ENCODE measurements around the gene SCN1A.

The SCN1A gene

DNA sequence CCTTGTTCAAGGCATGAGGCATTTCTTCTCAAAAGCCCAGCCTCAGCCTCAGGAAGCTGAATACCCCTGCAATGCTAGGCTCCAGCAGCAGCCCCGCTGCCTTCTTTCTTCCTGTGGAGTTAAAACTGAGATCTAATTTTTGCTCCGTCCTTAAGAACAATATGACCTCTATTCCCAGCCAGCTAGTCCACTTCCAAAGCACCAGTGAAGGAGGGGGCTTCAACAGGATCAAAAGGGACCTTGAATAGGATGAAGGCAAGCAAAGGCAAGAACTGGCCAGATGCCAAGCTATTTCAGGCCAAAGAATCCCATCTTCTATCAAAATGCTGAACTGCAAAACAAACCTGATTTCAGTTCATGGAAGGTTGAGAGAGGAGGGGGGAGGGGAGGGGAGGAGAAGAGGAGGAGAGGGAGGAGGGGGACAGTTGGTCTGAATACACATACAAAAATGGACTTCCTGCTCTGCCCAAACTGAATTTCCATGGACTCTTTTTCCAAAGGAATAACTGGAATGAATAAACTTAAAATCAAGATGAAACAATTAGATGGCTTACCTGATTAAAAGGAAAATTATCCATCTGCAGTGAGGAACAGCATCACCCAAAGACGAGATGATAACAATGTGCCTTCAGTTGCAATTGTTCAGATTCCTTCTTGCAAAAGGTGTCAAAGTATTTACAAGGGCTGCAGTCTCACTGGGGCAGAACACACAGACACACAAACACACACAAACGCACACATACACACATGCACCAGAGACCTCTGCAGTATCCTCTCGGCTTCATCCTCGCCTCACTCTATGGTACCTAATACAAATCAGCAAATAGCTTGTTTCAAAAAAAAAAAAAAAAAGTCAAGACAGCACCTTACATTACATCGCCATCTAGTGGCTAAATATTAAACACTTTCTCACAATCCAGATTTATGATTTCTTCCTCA is at the start of gene SCN1A:
Gene SCN1A, minus strand, starts transcription at position 804 of the 939 bp plus-strand sequence. CDS start 54,399 bp downstream, outside the sequence.
- peaks cover 6% of the 10 kb centered on the region for H3K4me1 Mint-ChIP-seq
- ATAC-seq (peak; percentile 32), DNase-seq (ENCODE audit: low spot score in 2 of 2) (no peak)
- no peak within 1 kb of the TSS for H3K4me3 Mint-ChIP-seq
- no peaks in the 10 kb centered on the region for H3K9me3 Mint-ChIP-seq
- H3K27ac Mint-ChIP-seq = no peak within 1 kb of the TSS
- no peaks in the 10 kb centered on the region for H3K36me3 Mint-ChIP-seq

GRCh38 chr2:166173263-166173662 is 45.4 kb upstream of the SCN1A start:
- H3K27ac Mint-ChIP-seq = no peak overlapping the region
- no peak for ATAC-seq
- H3K36me3 Mint-ChIP-seq = no peaks in the 10 kb centered on the region
- DNase-seq (ENCODE audit: low spot score in 2 of 2) = no peak
- no peak overlapping the region for H3K4me3 Mint-ChIP-seq
- H3K9me3 Mint-ChIP-seq = no peaks in the 10 kb centered on the region
- no peaks in the 10 kb centered on the region for H3K4me1 Mint-ChIP-seq

DNA sequence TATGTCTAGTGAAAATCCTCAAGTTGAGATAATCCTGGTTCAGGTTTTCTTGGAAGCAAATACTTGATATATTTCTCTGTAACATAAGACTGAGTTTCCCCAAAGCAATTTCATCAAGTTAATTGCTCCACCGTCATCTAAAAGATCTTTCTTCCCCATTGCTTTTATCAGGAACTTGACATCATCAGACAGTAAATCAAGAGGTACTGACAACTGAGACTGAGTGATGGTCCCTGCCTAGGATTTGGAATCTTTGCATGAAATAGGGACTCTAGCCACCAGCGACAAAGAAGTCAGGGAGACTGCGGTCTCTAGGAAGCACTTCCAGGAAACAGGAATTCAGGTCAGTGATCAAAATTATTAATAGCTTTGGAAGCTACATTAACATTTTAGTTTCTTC is 43.4 kb upstream of the SCN1A start:
- Mint-ChIP-seq H3K4me3 (no peak overlapping the region), H3K36me3 (no peaks in the 10 kb centered on the region), H3K27ac (no peak overlapping the region), H3K9me3 (no peaks in the 10 kb centered on the region), H3K4me1 (no peaks in the 10 kb centered on the region)
- no peak for DNase-seq (ENCODE audit: low spot score in 2 of 2)
- no peak for ATAC-seq

DNA sequence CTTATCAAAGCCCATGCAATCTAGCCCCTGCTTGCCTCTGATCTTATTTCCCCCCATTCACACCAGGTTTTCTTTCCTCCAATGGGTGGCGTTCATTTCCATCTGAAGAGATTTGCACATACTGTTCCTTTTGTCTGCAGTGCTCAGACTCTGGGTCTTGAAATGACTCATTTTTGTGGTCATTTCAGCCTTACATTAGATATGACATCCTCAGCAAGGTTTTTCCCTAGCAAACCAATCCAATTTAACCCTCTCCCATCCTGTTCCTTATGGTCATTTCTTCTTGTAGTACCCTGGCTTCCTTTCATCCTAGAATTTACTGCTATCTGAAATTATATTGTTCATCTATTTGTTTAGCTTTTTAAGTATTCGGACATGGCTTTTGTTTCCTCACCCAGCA is 42.5 kb upstream of the SCN1A start:
- DNase-seq (ENCODE audit: low spot score in 2 of 2) (no peak), ATAC-seq (no peak)
- no peaks in the 10 kb centered on the region for H3K9me3 Mint-ChIP-seq
- no peaks in the 10 kb centered on the region for H3K36me3 Mint-ChIP-seq
- no peak overlapping the region for H3K27ac Mint-ChIP-seq
- H3K4me1 Mint-ChIP-seq = no peaks in the 10 kb centered on the region
- no peak overlapping the region for H3K4me3 Mint-ChIP-seq

DNA sequence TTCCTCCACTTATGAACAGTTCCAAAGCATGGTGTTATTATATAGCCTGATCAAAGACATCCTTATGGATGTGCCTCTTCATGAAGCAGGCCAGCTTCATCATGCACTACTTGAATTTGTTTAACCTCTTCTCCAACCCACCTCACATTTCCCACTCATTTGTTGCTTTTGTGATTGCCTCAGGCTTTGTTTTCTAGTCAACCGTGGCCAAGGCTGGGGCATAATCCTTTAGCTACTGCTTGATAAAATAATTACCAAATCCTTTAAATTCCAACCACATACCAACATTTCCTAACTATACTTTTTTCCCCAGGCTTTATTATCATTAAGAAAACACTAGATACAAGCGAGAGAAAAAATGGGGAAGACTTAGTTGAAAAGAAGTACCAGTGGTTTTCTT is 39.6 kb upstream of the SCN1A start:
- no peak for DNase-seq (ENCODE audit: low spot score in 2 of 2)
- H3K4me1 Mint-ChIP-seq = no peaks in the 10 kb centered on the region
- no peak for ATAC-seq
- no peak overlapping the region for H3K4me3 Mint-ChIP-seq
- no peak overlapping the region for H3K27ac Mint-ChIP-seq
- no peaks in the 10 kb centered on the region for H3K9me3 Mint-ChIP-seq
- no peaks in the 10 kb centered on the region for H3K36me3 Mint-ChIP-seq

- Mint-ChIP-seq H3K4me1 (no peaks in the 10 kb centered on the region), H3K27ac (no peak overlapping the region), H3K36me3 (no peaks in the 10 kb centered on the region), H3K9me3 (no peaks in the 10 kb centered on the region), H3K4me3 (no peak overlapping the region)
- DNase-seq (ENCODE audit: low spot score in 2 of 2) (no peak), ATAC-seq (no peak)
Measured at GRCh38 chr2:166163775-166164174, 36.0 kb upstream of the SCN1A start.

- no peak for ATAC-seq
- no peaks in the 10 kb centered on the region for H3K36me3 Mint-ChIP-seq
- H3K4me1 Mint-ChIP-seq = no peaks in the 10 kb centered on the region
- no peak for DNase-seq (ENCODE audit: low spot score in 2 of 2)
- H3K9me3 Mint-ChIP-seq = no peaks in the 10 kb centered on the region
- H3K4me3 Mint-ChIP-seq = no peak overlapping the region
- no peak overlapping the region for H3K27ac Mint-ChIP-seq
Measured at GRCh38 chr2:166158546-166158945, 30.7 kb upstream of the SCN1A start.

DNA sequence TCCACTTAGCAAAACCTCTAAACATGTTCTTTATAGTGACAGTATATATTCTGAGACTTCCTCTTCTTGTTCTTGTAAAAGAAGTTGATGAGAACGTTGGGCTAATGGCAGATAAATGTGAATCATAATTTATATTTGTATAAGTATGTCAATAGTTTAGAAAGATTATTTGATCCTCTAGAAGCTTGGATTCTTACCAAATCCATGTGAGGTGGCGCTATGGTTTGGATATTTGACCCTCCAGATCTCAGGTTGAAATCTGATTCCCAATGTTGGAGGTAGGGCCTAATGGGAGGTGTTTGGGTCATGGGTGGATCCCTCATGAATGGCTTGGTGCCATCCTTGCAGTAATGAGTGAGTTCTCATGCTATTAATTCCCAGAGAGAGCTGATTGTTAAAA is 29.8 kb upstream of the SCN1A start:
- ATAC-seq (no peak), DNase-seq (ENCODE audit: low spot score in 2 of 2) (no peak)
- H3K4me1 Mint-ChIP-seq = no peaks in the 10 kb centered on the region
- H3K36me3 Mint-ChIP-seq = no peaks in the 10 kb centered on the region
- no peaks in the 10 kb centered on the region for H3K9me3 Mint-ChIP-seq
- no peak overlapping the region for H3K4me3 Mint-ChIP-seq
- H3K27ac Mint-ChIP-seq = no peak overlapping the region

DNA sequence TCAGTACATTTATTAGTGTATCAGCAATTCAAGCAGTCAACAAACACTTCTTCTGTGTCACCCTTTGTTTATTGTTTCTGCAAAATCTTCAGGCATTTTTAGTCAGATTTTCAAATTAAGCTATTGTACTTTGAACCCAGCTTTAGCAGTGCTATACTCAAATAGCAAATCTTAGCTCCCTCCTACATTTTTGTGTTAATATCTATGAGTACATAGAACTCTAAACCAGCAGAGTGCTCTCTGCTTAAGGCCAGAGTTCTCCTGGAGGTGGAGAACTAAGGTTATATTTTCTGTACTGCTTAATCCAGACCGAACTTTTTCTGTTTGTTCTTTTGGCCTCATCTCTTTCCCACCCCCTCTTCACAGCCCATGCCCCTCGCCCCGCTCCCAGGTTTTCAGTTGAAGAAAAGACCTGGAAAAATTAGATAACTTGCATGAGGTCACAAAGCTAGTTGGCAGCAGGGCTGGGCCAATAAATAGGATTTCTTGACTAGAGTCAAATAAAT is 29.2 kb upstream of the SCN1A start:
- Mint-ChIP-seq H3K4me3 (no peak overlapping the region), H3K27ac (no peak overlapping the region), H3K4me1 (no peaks in the 10 kb centered on the region), H3K36me3 (no peaks in the 10 kb centered on the region), H3K9me3 (no peaks in the 10 kb centered on the region)
- no peak for ATAC-seq
- no peak for DNase-seq (ENCODE audit: low spot score in 2 of 2)

DNA sequence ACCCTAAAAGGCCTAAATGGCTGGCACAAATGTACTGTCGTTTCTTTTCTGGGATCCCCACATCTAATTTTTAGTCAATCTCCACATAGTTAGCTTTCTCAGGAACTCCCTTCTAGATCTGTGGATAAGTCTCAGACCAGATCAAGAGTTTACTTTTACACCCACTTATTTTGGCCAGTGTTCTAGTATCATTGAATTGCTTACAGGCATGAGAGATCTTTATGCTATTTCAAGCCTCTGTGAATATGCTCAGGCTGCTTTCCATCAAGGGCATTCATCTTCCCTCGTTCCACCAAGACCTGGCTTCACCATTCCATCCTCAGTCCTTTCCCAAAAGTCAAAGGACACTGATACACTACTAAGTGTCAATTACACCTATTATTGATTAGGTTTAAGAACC is 27.8 kb upstream of the SCN1A start:
- Mint-ChIP-seq H3K36me3 (no peaks in the 10 kb centered on the region), H3K27ac (no peak overlapping the region), H3K9me3 (no peaks in the 10 kb centered on the region), H3K4me1 (no peaks in the 10 kb centered on the region), H3K4me3 (no peak overlapping the region)
- DNase-seq (ENCODE audit: low spot score in 2 of 2) = no peak
- no peak for ATAC-seq

DNA sequence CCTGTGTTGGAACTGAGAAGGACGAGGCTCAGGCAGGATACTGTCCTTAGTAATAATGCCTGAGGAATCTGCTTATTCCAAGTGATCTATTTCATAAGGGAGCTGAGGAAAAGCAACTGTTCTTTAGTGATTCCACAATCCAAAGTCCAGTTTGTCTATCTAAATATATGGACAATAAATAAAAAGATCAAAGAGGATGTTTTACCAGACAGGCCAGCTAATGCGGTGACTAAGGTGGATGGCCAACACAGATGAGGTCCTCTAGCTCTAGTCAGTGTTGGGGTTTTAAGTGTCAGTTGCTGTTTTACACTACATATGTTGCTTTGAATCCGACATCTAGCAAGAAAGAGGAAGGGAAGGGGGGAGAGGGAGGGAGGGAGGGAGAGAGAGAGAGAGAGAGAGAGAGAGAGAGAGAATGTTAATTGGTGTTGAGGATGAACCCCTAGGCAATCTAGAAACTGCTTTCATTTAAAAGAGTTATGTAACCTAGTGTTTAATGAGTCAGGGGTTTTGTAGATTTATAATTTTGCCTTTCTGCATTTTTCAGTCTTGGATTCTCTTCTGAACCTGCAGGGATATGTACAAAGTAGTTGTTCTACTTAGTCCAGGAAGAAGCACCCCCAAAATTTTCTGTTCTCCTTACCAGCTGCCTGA is 27.0 kb upstream of the SCN1A start:
- H3K9me3 Mint-ChIP-seq = no peaks in the 10 kb centered on the region
- DNase-seq (ENCODE audit: low spot score in 2 of 2) (no peak), ATAC-seq (no peak)
- no peak overlapping the region for H3K4me3 Mint-ChIP-seq
- no peak overlapping the region for H3K27ac Mint-ChIP-seq
- H3K4me1 Mint-ChIP-seq = no peaks in the 10 kb centered on the region
- no peaks in the 10 kb centered on the region for H3K36me3 Mint-ChIP-seq

DNA sequence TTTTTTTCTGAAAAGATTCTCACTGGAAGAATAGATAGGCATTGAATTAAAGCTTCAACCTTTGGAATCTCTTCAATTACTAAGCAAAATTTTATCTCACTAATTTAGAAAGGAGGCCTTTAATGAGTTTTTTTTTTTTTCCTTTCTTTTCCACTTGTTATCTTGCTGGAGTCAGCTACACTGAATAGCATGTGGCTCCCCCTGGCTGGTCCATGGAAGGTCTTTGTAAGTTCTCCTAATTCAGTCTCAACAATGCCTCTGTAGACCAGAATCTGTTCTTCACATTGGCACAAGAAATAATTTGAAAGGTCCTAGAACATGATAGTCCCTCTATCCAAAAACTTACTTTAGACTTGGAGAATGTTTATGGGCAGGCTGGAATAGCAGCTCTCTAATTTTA is 24.2 kb upstream of the SCN1A start:
- no peaks in the 10 kb centered on the region for H3K36me3 Mint-ChIP-seq
- no peak overlapping the region for H3K27ac Mint-ChIP-seq

DNA sequence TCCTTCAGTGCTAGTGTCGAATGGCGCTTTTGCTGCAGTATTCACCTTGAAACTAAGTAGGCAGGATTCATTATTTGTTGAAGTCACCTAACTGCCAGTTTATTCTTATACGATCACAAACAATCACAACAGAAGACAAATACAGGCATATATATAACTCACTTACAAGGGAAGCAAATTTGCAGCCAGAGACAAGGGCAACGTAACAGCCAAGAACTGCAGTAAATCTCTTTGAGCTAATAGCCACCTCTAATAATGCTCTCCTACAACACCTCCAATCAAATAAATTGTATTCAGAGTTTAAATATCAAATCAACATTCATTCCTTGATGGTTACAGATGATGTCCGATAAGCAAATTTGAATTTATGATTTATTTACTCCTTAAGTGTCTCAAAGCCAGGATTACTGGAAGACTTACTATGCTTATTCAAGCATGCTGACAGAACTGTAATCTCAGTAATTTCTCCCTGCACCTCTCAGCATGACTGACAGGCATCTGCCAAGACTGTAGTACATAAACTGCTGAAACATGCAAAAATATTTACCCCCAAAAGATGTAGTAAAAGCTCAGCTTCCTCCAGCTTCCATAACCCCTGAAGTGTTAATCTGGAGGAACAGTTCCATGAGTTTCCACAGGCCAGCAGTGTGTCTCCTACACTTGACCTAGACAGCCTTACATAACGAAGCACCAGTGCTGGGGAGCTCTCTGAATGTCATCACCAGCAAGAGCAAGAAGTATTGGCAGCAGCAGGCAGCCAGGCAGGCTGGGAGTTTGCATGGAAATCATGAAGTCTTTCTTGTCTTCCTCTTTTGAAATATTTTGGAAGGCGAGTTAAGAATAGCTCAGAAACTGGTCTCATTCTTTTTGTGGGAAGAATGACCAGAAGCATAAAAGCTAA is 20.9 kb upstream of the SCN1A start:
- ATAC-seq (no peak), DNase-seq (ENCODE audit: low spot score in 2 of 2) (no peak)
- H3K9me3 Mint-ChIP-seq = no peaks in the 10 kb centered on the region
- no peaks in the 10 kb centered on the region for H3K4me1 Mint-ChIP-seq
- no peaks in the 10 kb centered on the region for H3K36me3 Mint-ChIP-seq
- no peak overlapping the region for H3K4me3 Mint-ChIP-seq
- no peak overlapping the region for H3K27ac Mint-ChIP-seq

More for the DNA sequence above, 24.2 kb upstream of the SCN1A start:
- no peak for DNase-seq (ENCODE audit: low spot score in 2 of 2)
- no peaks in the 10 kb centered on the region for H3K9me3 Mint-ChIP-seq
- no peak for ATAC-seq
- no peak overlapping the region for H3K4me3 Mint-ChIP-seq
- H3K4me1 Mint-ChIP-seq = no peaks in the 10 kb centered on the region

DNA sequence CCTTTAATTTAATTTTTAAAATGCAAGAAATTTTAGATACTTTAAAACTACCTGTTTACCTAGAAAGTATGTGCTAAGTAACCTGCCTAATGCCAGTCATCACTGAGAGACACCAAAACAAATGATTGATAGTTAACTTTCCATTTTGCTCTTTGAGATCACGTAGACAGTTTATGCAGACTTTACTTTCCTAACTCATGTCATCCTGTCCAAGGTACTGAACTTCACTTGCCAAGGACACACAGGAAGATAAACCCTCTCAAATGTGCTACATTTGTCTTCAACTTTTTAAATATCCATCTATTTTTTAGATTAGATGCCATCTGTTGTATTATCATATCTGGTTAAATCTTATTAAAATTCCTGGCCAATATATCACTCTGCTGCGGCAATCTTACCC is 20.1 kb upstream of the SCN1A start:
- DNase-seq (ENCODE audit: low spot score in 2 of 2) = no peak
- H3K27ac Mint-ChIP-seq = no peak overlapping the region
- H3K36me3 Mint-ChIP-seq = no peaks in the 10 kb centered on the region

GRCh38 chr2:166144071-166144470 is 16.3 kb upstream of the SCN1A start:
- no peaks in the 10 kb centered on the region for H3K36me3 Mint-ChIP-seq
- ATAC-seq = no peak
- H3K27ac Mint-ChIP-seq = no peak overlapping the region
- DNase-seq (ENCODE audit: low spot score in 2 of 2) = no peak
- no peaks in the 10 kb centered on the region for H3K9me3 Mint-ChIP-seq
- no peaks in the 10 kb centered on the region for H3K4me1 Mint-ChIP-seq
- H3K4me3 Mint-ChIP-seq = no peak overlapping the region

More for the DNA sequence above, 20.1 kb upstream of the SCN1A start:
- Mint-ChIP-seq H3K4me1 (no peaks in the 10 kb centered on the region), H3K4me3 (no peak overlapping the region), H3K9me3 (no peaks in the 10 kb centered on the region)
- ATAC-seq = no peak

Data from stimulated activated effector memory CD8-positive, alpha-beta T cell treated with anti-CD3 and anti-CD28 coated beads, Interleukin-12 subunit alpha, Interleukin-12 subunit beta, amount 100 ng/mL, for 72 hours (primary cell).